HCT116 (cell line): ENCODE measurements around the gene FPR2. TPM values are rescaled to one million over a fixed set of nuclear protein-coding genes. Genes with fewer than 3 reads are reported as not detected.

Experiments
- ATAC-seq: fragments of 200-7000 bp; cut with Tn5 transposase; 2 replicates; pipeline ENCODE4 v1.9.1; 2020; ENCODE audit warnings: mild to moderate bottlenecking, moderate library complexity
- BruUV-seq: library from RNA; stranded (reverse); fragments of 400-500 nt; replicated peaks from 2 replicates; lab custom pipeline; 2021; lab: Mats Ljungman, UMichigan
- CTCF ChIA-PET: fragments of 300-600 bp; sonication (Branson Sonifier 250); formaldehyde crosslinking; loops from one replicate; lab custom pipeline; 2021; ENCODE audit warnings: antibody characterized with exemption; lab: Charles Lee
- POLR2A ChIA-PET: fragments of 300-600, 350-600 bp; sonication (Branson Sonifier 250); formaldehyde crosslinking; loops from one replicate; lab custom pipeline; 2021; ENCODE audit warnings: antibody characterized with exemption; lab: Charles Lee
- RAD21 ChIA-PET, 2 experiments: fragments of 300-600 bp; sonication (Branson Sonifier 250); formaldehyde crosslinking; loops; one replicate each; lab custom pipeline; 2023; ENCODE audit warnings: low total read pairs in 2 of 2; ENCODE audit not compliant: uncharacterized antibody in 2 of 2, unreplicated experiment in 2 of 2, low non-redundant PET in 1 of 2; lab: Charles Lee
- DNase-seq: peaks from one replicate; pipeline ENCODE4 v3.0.0-alpha.2; 2010; ENCODE audit warnings: low read depth, low spot score
- H2AFZ ChIP-seq: fragments of 200-600 bp; shearing (Covaris generic), sonication (generic); 2 replicates; pipeline ENCODE4 v1.6.1; 2017; ENCODE audit warnings: low read depth, mixed run types, mixed read lengths, antibody characterized with exemption, low read length; ENCODE audit not compliant: poor library complexity, severe bottlenecking
- H3K27ac ChIP-seq: 2 replicates; pipeline ENCODE4 v1.5.1; 2012; ENCODE audit warnings: low read depth, low read length
- H3K27me3 ChIP-seq: fragments of 200-600 bp; sonication (generic); 2 replicates; pipeline ENCODE4 v1.6.1; 2016; ENCODE audit warnings: mixed run types, low read length, mixed read lengths; ENCODE audit not compliant: insufficient read depth
- H3K36me3 ChIP-seq, 2 experiments: fragments of 200-500 bp in 1 of 2; fragments of 200-600 bp in 1 of 2; sonication (Bioruptor generic) in 1 of 2; sonication (generic) in 1 of 2; 2 replicates each; pipeline versions ENCODE4 v1.5.1 to v1.6.1; 2014 to 2016; ENCODE audit warnings: low read length in 2 of 2, inconsistent platforms in 1 of 2, mixed read lengths in 1 of 2, mixed run types in 1 of 2; ENCODE audit not compliant: insufficient read depth in 2 of 2, control insufficient read depth in 1 of 2
- H3K4me1 ChIP-seq, 2 experiments: fragments of 200-600 bp in 1 of 2; sonication (generic) in 1 of 2; 2 replicates each; pipeline versions ENCODE4 v1.5.1 to v1.6.1; 2012 to 2017; ENCODE audit warnings: low read length in 2 of 2, inconsistent platforms in 1 of 2, mild to moderate bottlenecking in 1 of 2, mixed read lengths in 1 of 2, mixed run types in 1 of 2, moderate library complexity in 1 of 2; ENCODE audit not compliant: insufficient read depth in 2 of 2, control insufficient read depth in 1 of 2
- H3K4me2 ChIP-seq: fragments of 200-600 bp; sonication (generic); 2 replicates; pipeline ENCODE4 v1.6.1; 2017; ENCODE audit warnings: mixed run types, low read length, mixed read lengths
- H3K4me3 ChIP-seq, 2 experiments: fragments of 200-600 bp in 1 of 2; sonication (generic) in 1 of 2; replicated peaks in 1 of 2; 2 replicates each; pipeline ENCODE4 v1.5.1; 2011 to 2016; ENCODE audit warnings: low read length in 2 of 2, control low read depth in 1 of 2, low read depth in 1 of 2, mild to moderate bottlenecking in 1 of 2, mixed read lengths in 1 of 2, mixed run types in 1 of 2
- H3K79me2 ChIP-seq: fragments of 200-600 bp; sonication (generic); 2 replicates; pipeline ENCODE4 v1.6.1; 2017; ENCODE audit warnings: mild to moderate bottlenecking, mixed run types, low read length, moderate library complexity, mixed read lengths; ENCODE audit not compliant: insufficient read depth
- H3K9ac ChIP-seq: fragments of 200-600 bp; sonication (generic); 2 replicates; pipeline ENCODE4 v1.6.1; 2016; ENCODE audit warnings: low read length, mixed read lengths
- H3K9me2 ChIP-seq: fragments of 200-600 bp; sonication (generic), shearing (Covaris generic); 2 replicates; pipeline ENCODE4 v1.6.1; 2017; ENCODE audit warnings: mixed run types, mild to moderate bottlenecking, moderate library complexity; ENCODE audit not compliant: insufficient read depth
- H3K9me3 ChIP-seq, 2 experiments: fragments of 200-500 bp in 1 of 2; fragments of 200-600 bp in 1 of 2; sonication (Bioruptor generic) in 1 of 2; sonication (generic) in 1 of 2; 2 replicates each; pipeline ENCODE4 v1.6.1; 2014 to 2017; ENCODE audit warnings: low read length in 2 of 2, mixed read lengths in 2 of 2, inconsistent platforms in 1 of 2, low read depth in 1 of 2, mild to moderate bottlenecking in 1 of 2, mixed run types in 1 of 2, moderate library complexity in 1 of 2; ENCODE audit not compliant: control insufficient read depth in 1 of 2, insufficient read depth in 1 of 2
- H4K20me1 ChIP-seq: fragments of 200-600 bp; sonication (generic), shearing (Covaris generic); 2 replicates; pipeline ENCODE4 v1.6.1; 2017; ENCODE audit warnings: mixed run types, mild to moderate bottlenecking, moderate library complexity; ENCODE audit not compliant: insufficient read depth
- CBX3 ChIP-seq: IDR thresholded peaks from 2 replicates; pipeline ENCODE4 v1.6.1; 2012; ENCODE audit warnings: low read depth
- CEBPB ChIP-seq: IDR thresholded peaks from 2 replicates; pipeline ENCODE4 v1.6.1; 2012; ENCODE audit warnings: low read depth
- EGR1 ChIP-seq: IDR thresholded peaks from 2 replicates; pipeline ENCODE4 v1.6.1; 2012; ENCODE audit warnings: low read depth
- ELF1 ChIP-seq: IDR thresholded peaks from 2 replicates; pipeline ENCODE4 v1.6.1; 2012; ENCODE audit warnings: low read depth, borderline replicate concordance
- JUND ChIP-seq: IDR thresholded peaks from 2 replicates; pipeline ENCODE4 v1.6.1; 2012
- POLR2A ChIP-seq: IDR thresholded peaks from 2 replicates; pipeline ENCODE4 v1.7.0; 2011; ENCODE audit warnings: borderline replicate concordance; ENCODE audit not compliant: insufficient read depth, insufficient read length; ENCODE audit errors: extremely low read depth
- RAD21 ChIP-seq: IDR thresholded peaks from 2 replicates; pipeline ENCODE4 v1.6.1; 2012; ENCODE audit warnings: low read depth, mild to moderate bottlenecking
- SIN3A ChIP-seq: IDR thresholded peaks from 2 replicates; pipeline ENCODE4 v1.6.1; 2012; ENCODE audit warnings: low read depth
- SP1 ChIP-seq: IDR thresholded peaks from 2 replicates; pipeline ENCODE4 v1.6.1; 2012; ENCODE audit warnings: low read depth
- SRF ChIP-seq: IDR thresholded peaks from 2 replicates; pipeline ENCODE4 v1.6.1; 2012; ENCODE audit warnings: low read depth
- TCF7L2 ChIP-seq: IDR thresholded peaks from 2 replicates; pipeline ENCODE4 v1.7.0; 2011; ENCODE audit warnings: borderline replicate concordance, inconsistent platforms; ENCODE audit not compliant: insufficient read depth, insufficient read length; ENCODE audit errors: extremely low read depth
- ZBTB33 ChIP-seq: IDR thresholded peaks from 2 replicates; pipeline ENCODE4 v1.6.1; 2011; ENCODE audit warnings: mild to moderate bottlenecking, low read length, moderate library complexity; ENCODE audit not compliant: insufficient replicate concordance; ENCODE audit errors: extremely low read depth
- ZFX ChIP-seq: fragments of 450-650 bp; IDR thresholded peaks from 2 replicates; pipeline ENCODE4 v1.6.1; 2017
- ZNF274 ChIP-seq: fragments of 200-500 bp; sonication (Bioruptor generic); IDR thresholded peaks from 2 replicates; pipeline ENCODE4 v1.6.1; 2014; ENCODE audit warnings: mild to moderate bottlenecking, low read depth, low read length, inconsistent platforms
- intact Hi-C: fragments of 100-400 bp; cut with micrococcal nuclease; formaldehyde crosslinking; loops from 2 replicates; pipeline ENCODE4 v1.10.0; 2022
- total RNA-seq: library from RNA; stranded (reverse); gene quantifications from one replicate; pipeline ENCODE4 v1.2.1, GENCODE V29; 2021; ENCODE audit not compliant: unreplicated experiment

FPR2 gene
- total RNA-seq, 1 experiment from 2014 or later: not detected

- CTCF ChIA-PET: no interaction called here
- Histone ChIP-seq H3K9ac (no peak overlapping the region), H3K27ac (no peak overlapping the region), H3K4me3 (no peak overlapping the region), H2AFZ (no peak overlapping the region), H4K20me1 (no peaks in the 10 kb centered on the region), H3K9me2 (no peaks in the 10 kb centered on the region), H3K9me3 (no peaks in the 10 kb centered on the region), H3K27me3 (no peaks in the 10 kb centered on the region), H3K79me2 (no peaks in the 10 kb centered on the region), H3K36me3 (no peaks in the 10 kb centered on the region), H3K4me1 (no peaks in the 10 kb centered on the region), H3K4me2 (no peak overlapping the region)
- intact Hi-C loops: no loop called here
- DNase-seq (no peak), ATAC-seq (no peak)
- TF ChIP-seq JUND: no peak
- TF ChIP-seq POLR2A: no peak
- TF ChIP-seq SP1: no peak
- no peak for TF ChIP-seq ZFX
- no peak for TF ChIP-seq SRF
- no peak for TF ChIP-seq ELF1
- TF ChIP-seq SIN3A: no peak
- no peak for TF ChIP-seq ZNF274
- no peak for TF ChIP-seq CEBPB
- no peak for TF ChIP-seq RAD21
- TF ChIP-seq TCF7L2: no peak
- no peak for TF ChIP-seq CBX3
- no peak for TF ChIP-seq EGR1
- no peak for TF ChIP-seq ZBTB33
- RAD21 ChIA-PET: no interaction called here
- POLR2A ChIA-PET: no interaction called here
- BruUV-seq: no TSS peak
These were observed 27.0 kb upstream of the FPR2 start for GRCh38 chr19:51733742-51734522.
